Uterus (tissue), 4 donors: ENCODE measurements around the gene ZNF584. TPM values are rescaled to one million over a fixed set of nuclear protein-coding genes. Genes with fewer than 3 reads are reported as not detected.

Source experiments
- DNase-seq, 2 donors: peaks; one replicate each; pipeline ENCODE4 v3.0.0-alpha.2; 2019 to 2020
- H3K27ac ChIP-seq, 2 donors: fragments of 200-600 bp; sonication (generic); 1 replicate in 1 of 2; 2 replicates in 1 of 2; pipeline ENCODE4 v1.5.1; 2016 to 2018
- H3K27me3 ChIP-seq, 2 donors: fragments of 200-600 bp; sonication (generic); one replicate each; pipeline ENCODE4 v1.5.1; 2018 to 2019; ENCODE audit warnings: control low read depth in 1 of 2
- H3K36me3 ChIP-seq, 2 donors: fragments of 200-600 bp; sonication (generic); one replicate each; pipeline ENCODE4 v1.5.1; 2019; ENCODE audit warnings: control low read depth in 1 of 2
- H3K4me1 ChIP-seq, 2 donors: fragments of 200-600 bp; sonication (generic); one replicate each; pipeline ENCODE4 v1.5.1; 2018 to 2019; ENCODE audit warnings: control low read depth in 1 of 2
- H3K4me3 ChIP-seq, 2 donors: fragments of 200-600 bp; sonication (generic); 1 replicate in 1 of 2; 2 replicates in 1 of 2; pipeline ENCODE4 v1.5.1; 2018 to 2019; ENCODE audit warnings: mild to moderate bottlenecking in 1 of 2
- H3K9me3 ChIP-seq, 2 donors: fragments of 200-600 bp; sonication (generic); one replicate each; pipeline ENCODE4 v1.5.1; 2019; ENCODE audit warnings: control low read depth in 1 of 2
- CTCF ChIP-seq, 4 experiments: fragments of 200-600 bp in 2 of 4; fragments of 450-650 bp in 2 of 4; sonication (generic) in 2 of 4; IDR thresholded peaks; one replicate each; pipeline ENCODE4 v1.5.1; 2016 to 2019; ENCODE audit warnings: antibody characterized with exemption in 4 of 4, mild to moderate bottlenecking in 2 of 4, moderate library complexity in 1 of 4
- POLR2A ChIP-seq, 2 donors: fragments of 450-650 bp; IDR thresholded peaks; one replicate each; pipeline ENCODE4 v1.6.1; 2016; ENCODE audit warnings: antibody characterized with exemption in 2 of 2, mild to moderate bottlenecking in 1 of 2, moderate library complexity in 1 of 2
- intact Hi-C: fragments of 100-400 bp; cut with DNase I; formaldehyde crosslinking; loops from one replicate; pipeline ENCODE4 v1.15.1; 2023; ENCODE audit warnings: low total_unique reads
- total RNA-seq, 4 donors: library from RNA; depleted of rRNA in 3 of 4; stranded (reverse); fragments of >200 nt in 3 of 4; gene quantifications; one replicate each; pipeline versions ENCODE4 v1.1.0 to v1.2.4, GENCODE V29; 2014 to 2023
- donor health status: DM: yes; HTN: yes; CAD: no.

The ZNF584 gene
- total RNA-seq, 4 donors from 2014 or later: 1.5 to 26.6 (median 16.4) TPM

GRCh38 chr19:58366585-58367430, 41.6 kb upstream of the ZNF584 start:
- intact Hi-C loops: no loop called here
- no peaks in the 10 kb centered on the region for H3K9me3 ChIP-seq
- no peak for TF ChIP-seq POLR2A (IDR thresholded peaks at IDR 0.05)
- no peak for TF ChIP-seq CTCF (IDR thresholded peaks at IDR 0.05)
- H3K27ac ChIP-seq: no peak overlapping the region
- no peak for DNase-seq
- H3K4me3 ChIP-seq: no peak overlapping the region
- H3K27me3 ChIP-seq: no peaks in the 10 kb centered on the region
- no peaks in the 10 kb centered on the region for H3K36me3 ChIP-seq
- no peaks in the 10 kb centered on the region for H3K4me1 ChIP-seq

- no peaks in the 10 kb centered on the region for H3K27me3 ChIP-seq
- H3K4me3 ChIP-seq: no peak overlapping the region
- intact Hi-C loops: no loop called here
- H3K9me3 ChIP-seq: no peaks in the 10 kb centered on the region
- no peak overlapping the region for H3K27ac ChIP-seq
- H3K4me1 ChIP-seq: no peaks in the 10 kb centered on the region
- no peak for DNase-seq
- H3K36me3 ChIP-seq: no peaks in the 10 kb centered on the region
- TF ChIP-seq POLR2A (IDR thresholded peaks at IDR 0.05) (no peak), CTCF (IDR thresholded peaks at IDR 0.05) (no peak)
Measured at GRCh38 chr19:58367698-58368454, 40.6 kb upstream of the ZNF584 start.

- intact Hi-C loops: no loop called here
Measured at GRCh38 chr19:58368561-58369360, 39.7 kb upstream of the ZNF584 start.

GRCh38 chr19:58372311-58373133, 35.9 kb upstream of the ZNF584 start:
- DNase-seq: no peak
- TF ChIP-seq CTCF (IDR thresholded peaks at IDR 0.05) (no peak), POLR2A (IDR thresholded peaks at IDR 0.05) (no peak)

More at GRCh38 chr19:58368561-58369360, 39.7 kb upstream of the ZNF584 start:
- no peak overlapping the region for H3K27ac ChIP-seq
- H3K4me1 ChIP-seq: no peaks in the 10 kb centered on the region
- H3K27me3 ChIP-seq: no peaks in the 10 kb centered on the region
- H3K4me3 ChIP-seq: no peak overlapping the region
- H3K36me3 ChIP-seq: no peaks in the 10 kb centered on the region
- H3K9me3 ChIP-seq: no peaks in the 10 kb centered on the region
- TF ChIP-seq POLR2A (IDR thresholded peaks at IDR 0.05): no peak
- no peak for TF ChIP-seq CTCF (IDR thresholded peaks at IDR 0.05)
- DNase-seq: no peak

More at GRCh38 chr19:58372311-58373133, 35.9 kb upstream of the ZNF584 start:
- intact Hi-C loops: no loop called here
- Histone ChIP-seq H3K27me3 (no peaks in the 10 kb centered on the region), H3K9me3 (no peaks in the 10 kb centered on the region), H3K4me3 (no peak overlapping the region), H3K27ac (no peak overlapping the region), H3K4me1 (no peaks in the 10 kb centered on the region), H3K36me3 (no peaks in the 10 kb centered on the region)
